MM.1S (cell line): ENCODE results near the gene P2RY4.
"Not testable (repeated sequence)": the region's sequence is repeated elsewhere in the genome, so short reads cannot be mapped to it uniquely, and the experiment has no call there.

Experiments used
- DNase-seq: peaks from one replicate; pipeline ENCODE4 v3.0.0-alpha.2; 2015
- H2AFZ ChIP-seq: fragments of 300-600 bp; sonication (generic); 2 replicates; pipeline ENCODE4 v1.6.0; 2016; ENCODE audit warnings: antibody characterized with exemption, low read length
- H3F3A ChIP-seq: fragments of 300-600 bp; sonication (generic); 2 replicates; pipeline ENCODE4 v1.6.1; 2016; ENCODE audit warnings: mild to moderate bottlenecking, antibody characterized with exemption, low read length, moderate library complexity, mixed read lengths; ENCODE audit not compliant: insufficient read depth
- H3K27ac ChIP-seq: fragments of 300-600 bp; sonication (generic); 2 replicates; pipeline ENCODE4 v1.5.1; 2016; ENCODE audit warnings: mild to moderate bottlenecking, low read length
- H3K27me3 ChIP-seq: fragments of 300-600 bp; sonication (generic); replicated peaks from 2 replicates; pipeline ENCODE4 v1.6.0; 2016; ENCODE audit warnings: low read length; ENCODE audit not compliant: insufficient read depth
- H3K36me3 ChIP-seq: fragments of 300-600 bp; sonication (generic); replicated peaks from 2 replicates; pipeline ENCODE4 v1.6.1; 2016; ENCODE audit warnings: mild to moderate bottlenecking, low read length, mixed read lengths; ENCODE audit not compliant: insufficient read depth
- H3K4me1 ChIP-seq: fragments of 300-600 bp; sonication (generic); 2 replicates; pipeline ENCODE4 v1.6.1; 2016; ENCODE audit warnings: low read length, mixed read lengths
- H3K4me2 ChIP-seq: fragments of 300-600 bp; sonication (generic); 2 replicates; pipeline ENCODE4 v1.6.0; 2016; ENCODE audit warnings: low read depth, low read length
- H3K4me3 ChIP-seq: fragments of 300-600 bp; sonication (generic); 2 replicates; pipeline ENCODE4 v1.5.1; 2016; ENCODE audit warnings: low read length, mixed read lengths
- H3K79me2 ChIP-seq: fragments of 300-600 bp; sonication (generic); 2 replicates; pipeline ENCODE4 v1.6.1; 2016; ENCODE audit warnings: mixed run types, low read length, mixed read lengths
- H3K9ac ChIP-seq: fragments of 300-600 bp; sonication (generic); 2 replicates; pipeline ENCODE4 v1.6.1; 2016; ENCODE audit warnings: low read length, mixed read lengths
- H3K9me2 ChIP-seq: fragments of 300-600 bp; sonication (generic); replicated peaks from 2 replicates; pipeline ENCODE4 v1.6.1; 2016; ENCODE audit warnings: mild to moderate bottlenecking, low read length, mixed read lengths; ENCODE audit not compliant: insufficient read depth
- H3K9me3 ChIP-seq: fragments of 300-600 bp; sonication (generic); replicated peaks from 2 replicates; pipeline ENCODE4 v1.6.1; 2016; ENCODE audit warnings: mild to moderate bottlenecking, low read length, mixed read lengths; ENCODE audit not compliant: insufficient read depth
- H4K20me1 ChIP-seq: fragments of 300-600 bp; sonication (generic); 2 replicates; pipeline ENCODE4 v1.6.1; 2016; ENCODE audit warnings: mild to moderate bottlenecking, low read length, moderate library complexity, mixed read lengths; ENCODE audit not compliant: insufficient read depth
- CTCF ChIP-seq: fragments of 300-600 bp; sonication (generic); IDR thresholded peaks from 2 replicates; pipeline ENCODE4 v1.5.1; 2016; ENCODE audit warnings: antibody characterized with exemption, low read length, mixed read lengths
- EZH2 ChIP-seq: fragments of 300-600 bp; sonication (generic); optimal IDR thresholded peaks from 2 replicates; pipeline ENCODE3; 2017; ENCODE audit warnings: low read depth, mild to moderate bottlenecking, antibody characterized with exemption, low read length, mixed read lengths
- EZH2phosphoT487 ChIP-seq: fragments of 300-600 bp; sonication (generic); IDR thresholded peaks from 2 replicates; pipeline ENCODE4 v1.6.1; 2018; ENCODE audit warnings: antibody characterized with exemption, low read length

The P2RY4 gene

GRCh38 chrX:70219938-70220764 is 39.9 kb downstream of the P2RY4 start:
- Histone ChIP-seq H2AFZ (no peak overlapping the region), H3K4me1 (no peaks in the 10 kb centered on the region), H3K9me2 (no peaks in the 10 kb centered on the region), H3K36me3 (no peaks in the 10 kb centered on the region), H3K79me2 (no peaks in the 10 kb centered on the region), H3K4me2 (no peak overlapping the region), H4K20me1 (no peaks in the 10 kb centered on the region), H3K9me3 (no peaks in the 10 kb centered on the region), H3K27ac (no peak overlapping the region), H3F3A (no peaks in the 10 kb centered on the region), H3K27me3 (no peaks in the 10 kb centered on the region), H3K4me3 (no peak overlapping the region), H3K9ac (no peak overlapping the region)
- TF ChIP-seq CTCF = no peak
- no peak for TF ChIP-seq EZH2phosphoT487
- no peak for TF ChIP-seq EZH2
- no peak for DNase-seq

DNA sequence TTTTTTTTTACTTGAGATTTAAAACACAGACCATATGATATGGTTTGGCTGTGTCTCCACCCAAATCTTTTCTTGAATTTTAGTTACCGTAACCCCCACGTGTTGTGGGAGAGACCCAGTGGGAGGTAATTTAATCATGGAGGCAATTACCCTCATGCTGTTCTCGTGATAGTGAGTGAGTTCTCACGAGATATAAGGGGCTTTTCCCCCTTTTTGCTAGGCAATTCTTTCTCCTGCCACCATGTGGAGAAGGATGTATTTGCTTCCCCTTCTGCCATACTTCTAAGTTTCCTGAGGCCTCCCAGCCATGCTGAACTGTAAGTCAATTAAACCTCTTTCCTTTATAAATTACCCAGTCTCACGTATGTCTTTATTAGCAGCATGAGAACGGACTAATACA is 50.4 kb downstream of the P2RY4 start:
- not testable (repeated sequence) for H3F3A ChIP-seq, DNase-seq, H3K9me2 ChIP-seq, H3K4me2 ChIP-seq, H3K27ac ChIP-seq, H4K20me1 ChIP-seq, H3K36me3 ChIP-seq, H3K4me1 ChIP-seq, H3K4me3 ChIP-seq, H3K27me3 ChIP-seq, H3K9ac ChIP-seq, H2AFZ ChIP-seq, H3K9me3 ChIP-seq, H3K79me2 ChIP-seq

- Histone ChIP-seq H3K4me2 (no peak overlapping the region), H3K27ac (no peak overlapping the region), H3K9me3 (no peaks in the 10 kb centered on the region), H3K27me3 (no peaks in the 10 kb centered on the region), H3K79me2 (no peaks in the 10 kb centered on the region), H3K4me3 (no peak overlapping the region), H3K36me3 (no peaks in the 10 kb centered on the region), H3K9ac (no peak overlapping the region), H3K4me1 (no peaks in the 10 kb centered on the region), H4K20me1 (no peaks in the 10 kb centered on the region), H3F3A (no peaks in the 10 kb centered on the region), H3K9me2 (no peaks in the 10 kb centered on the region), H2AFZ (no peak overlapping the region)
- no peak for DNase-seq
- TF ChIP-seq EZH2 (no peak), CTCF (no peak), EZH2phosphoT487 (no peak)
These were observed 51.5 kb downstream of the P2RY4 start for GRCh38 chrX:70208479-70208878.
